ENCODE data around the gene CYB5B.

GRCh38 chr16:69410219-69410990 lies 14.0 kb upstream of the CYB5B start:
- TF ChIP-seq SPI1 (IDR thresholded peaks at IDR 0.05; ENCODE audit: low read depth, low read length) (no peak), POLR2A (IDR thresholded peaks at IDR 0.05; ENCODE audit: low read depth, low read length) (no peak), PAX5 (IDR thresholded peaks at IDR 0.05; ENCODE audit: insufficient read depth, low read length, severe bottlenecking) (no peak), POLR2AphosphoS5 (IDR thresholded peaks at IDR 0.05; ENCODE audit: low read depth, low read length) (no peak)
